Cardiac muscle cell (in vitro differentiated cells and primary cell): ENCODE measurements around the gene A4GALT. TPM values are rescaled to one million over a fixed set of nuclear protein-coding genes. Genes with fewer than 3 reads are reported as not detected.
A peak's percentile ranks its signal among the peaks of the same experiment; 100 is the strongest.
"Not testable (repeated sequence)": the region's sequence is repeated elsewhere in the genome, so short reads cannot be mapped to it uniquely, and the experiment has no call there.

ENCODE experiments used
- DNase-seq, 2 donors: peaks; one replicate each; pipeline versions ENCODE4 v3.0.0 to v3.0.0-alpha.2; 2010 to 2017; ENCODE audit warnings: low read depth in 1 of 2, low spot score in 1 of 2
- H3K27ac ChIP-seq: fragments of 200-600 bp; sonication (generic); 2 replicates; pipeline ENCODE4 v1.5.1; 2016
- H3K27me3 ChIP-seq: fragments of 200-600 bp; sonication (generic); 2 replicates; pipeline ENCODE4 v1.6.0; 2016; ENCODE audit warnings: control low read depth
- H3K36me3 ChIP-seq: fragments of 200-600 bp; sonication (generic); 2 replicates; pipeline ENCODE4 v1.5.1; 2016; ENCODE audit warnings: control low read depth
- H3K4me1 ChIP-seq: fragments of 200-600 bp; sonication (generic); 2 replicates; pipeline ENCODE4 v1.8.1; 2017; ENCODE audit warnings: low read depth, mild to moderate bottlenecking, mixed run types
- H3K4me3 ChIP-seq: fragments of 200-600 bp; sonication (generic); 2 replicates; pipeline ENCODE4 v1.5.1; 2016; ENCODE audit warnings: mild to moderate bottlenecking
- H3K9me3 ChIP-seq: fragments of 200-600 bp; sonication (generic); 2 replicates; pipeline ENCODE4 v1.5.1; 2017; ENCODE audit warnings: low read depth, mild to moderate bottlenecking, control low read depth
- CTCF ChIP-seq: IDR thresholded peaks from 2 replicates; pipeline ENCODE4 v1.5.1; 2012; ENCODE audit warnings: low read depth, mild to moderate bottlenecking, low read length
- polyA plus RNA-seq: library from polyadenylated mRNA; unstranded; fragments of >200 nt; fragmentation: Nextera tagmentation; extraction: Ambion mirVana; gene quantifications from 2 replicates; pipeline ENCODE4 v1.2.1, GENCODE V29; 2016
- total RNA-seq: library from RNA; depleted of rRNA; stranded (reverse); fragments of >200 nt; gene quantifications from 2 replicates; pipeline ENCODE4 v1.2.3, GENCODE V29; 2016

A4GALT gene
- total and polyA plus RNA-seq, 2 experiments from 2014 or later: 15.1 to 26.1 TPM

- H3K27ac ChIP-seq: no peak overlapping the region
- H3K27me3 ChIP-seq: peaks cover 9% of the 10 kb centered on the region
- no peak overlapping the region for H3K4me3 ChIP-seq
- H3K9me3 ChIP-seq: no peaks in the 10 kb centered on the region
- no peak for TF ChIP-seq CTCF
- H3K4me1 ChIP-seq: no peaks in the 10 kb centered on the region
- peak in 1 of 2 donors; percentile 83 for DNase-seq
- no peaks in the 10 kb centered on the region for H3K36me3 ChIP-seq
These were observed 38.4 kb upstream of the A4GALT start for GRCh38 chr22:42758931-42759629.

- not testable (repeated sequence) for H3K27me3 ChIP-seq, H3K36me3 ChIP-seq, H3K27ac ChIP-seq, H3K9me3 ChIP-seq, H3K4me1 ChIP-seq, H3K4me3 ChIP-seq
- DNase-seq: peak in 1 of 2 donors; percentile 91
These were observed 34.9 kb upstream of the A4GALT start for GRCh38 chr22:42755553-42755952.

- H3K4me1 ChIP-seq, DNase-seq, H3K36me3 ChIP-seq, H3K27ac ChIP-seq, H3K9me3 ChIP-seq, H3K4me3 ChIP-seq, H3K27me3 ChIP-seq: not testable (repeated sequence)
These were observed 34.5 kb upstream of the A4GALT start for GRCh38 chr22:42755121-42755520.

- DNase-seq: peak; percentile 30 to 76
- Histone ChIP-seq H3K27me3 (peaks cover 9% of the 10 kb centered on the region), H3K9me3 (no peaks in the 10 kb centered on the region), H3K36me3 (no peaks in the 10 kb centered on the region), H3K4me3 (no peak overlapping the region), H3K27ac (no peak overlapping the region), H3K4me1 (no peaks in the 10 kb centered on the region)
- TF ChIP-seq CTCF: no peak
These were observed 34.0 kb upstream of the A4GALT start for GRCh38 chr22:42754658-42755057.

GRCh38 chr22:42752912-42753311, 32.2 kb upstream of the A4GALT start:
- H3K4me3 ChIP-seq: no peak overlapping the region
- H3K36me3 ChIP-seq: no peaks in the 10 kb centered on the region
- TF ChIP-seq CTCF: no peak
- H3K27me3 ChIP-seq: peaks cover 5% of the 10 kb centered on the region
- no peak overlapping the region for H3K27ac ChIP-seq
- H3K9me3 ChIP-seq: no peaks in the 10 kb centered on the region
- H3K4me1 ChIP-seq: no peaks in the 10 kb centered on the region
- DNase-seq: peak in 1 of 2 donors; percentile 46

- no peaks in the 10 kb centered on the region for H3K27me3 ChIP-seq
- no peaks in the 10 kb centered on the region for H3K4me1 ChIP-seq
- TF ChIP-seq CTCF: no peak
- H3K27ac ChIP-seq: no peak overlapping the region
- no peak for DNase-seq
- H3K4me3 ChIP-seq: no peak overlapping the region
- no peaks in the 10 kb centered on the region for H3K36me3 ChIP-seq
- H3K9me3 ChIP-seq: no peaks in the 10 kb centered on the region
These were observed 31.6 kb upstream of the A4GALT start for GRCh38 chr22:42752230-42752746.

- H3K9me3 ChIP-seq, H3K27me3 ChIP-seq, DNase-seq, H3K36me3 ChIP-seq, H3K4me1 ChIP-seq, H3K27ac ChIP-seq, H3K4me3 ChIP-seq: not testable (repeated sequence)
These were observed 29.8 kb upstream of the A4GALT start for GRCh38 chr22:42750421-42750820.
